ENCODE results near the gene PSME3.

DNA sequence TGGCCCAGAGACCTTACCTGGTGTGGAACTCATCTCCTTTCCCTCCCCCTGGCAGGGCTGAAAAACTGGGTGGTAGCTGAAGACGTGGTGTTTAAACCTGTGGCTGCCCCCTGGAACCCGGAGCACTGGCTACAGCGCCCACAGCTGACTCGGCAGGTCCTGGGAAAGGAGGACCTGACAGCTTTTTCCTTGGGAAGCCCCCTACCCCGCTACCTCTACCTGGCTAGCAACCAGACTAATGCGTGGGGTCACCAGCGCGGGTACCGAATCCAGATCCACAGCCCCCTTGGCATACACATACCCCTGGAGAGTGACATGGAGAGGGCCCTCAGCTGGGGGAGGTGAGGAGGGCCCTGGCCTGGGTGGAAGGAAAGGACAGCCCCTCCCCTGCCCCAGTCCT is 15.8 kb downstream of the PSME3 start:
- no peak for TF ChIP-seq CTCF (IDR thresholded peaks at IDR 0.05)
- no peak for TF ChIP-seq POLR2A (IDR thresholded peaks at IDR 0.05)

Data from body of pancreas (tissue), 4 donors.